Measurements from ENCODE around the gene SCGB3A1. TPM values are rescaled to one million over a fixed set of nuclear protein-coding genes. Genes with fewer than 3 reads are reported as not detected.

Gene SCGB3A1
- total RNA-seq, 1 donor from 2014 or later, result not detected

GRCh38 chr5:180606215-180606785, 15.0 kb upstream of the SCGB3A1 start:
- no peak for DNase-seq (ENCODE audit: extremely low read depth, low read depth, low spot score)

- DNase-seq (ENCODE audit: extremely low read depth, low read depth, low spot score), result peak; percentile 31
Measured at GRCh38 chr5:180605554-180606214, 14.4 kb upstream of the SCGB3A1 start.

GRCh38 chr5:180604271-180604670, 13.0 kb upstream of the SCGB3A1 start:
- no peak for DNase-seq (ENCODE audit: extremely low read depth, low read depth, low spot score)

GRCh38 chr5:180603076-180603594, 11.8 kb upstream of the SCGB3A1 start:
- DNase-seq (ENCODE audit: extremely low read depth, low read depth, low spot score), result no peak

GRCh38 chr5:180602481-180603075, 11.3 kb upstream of the SCGB3A1 start:
- DNase-seq (ENCODE audit: extremely low read depth, low read depth, low spot score), result no peak

- no peak for DNase-seq (ENCODE audit: extremely low read depth, low read depth, low spot score)
Measured at GRCh38 chr5:180601591-180602480, 10.5 kb upstream of the SCGB3A1 start.

GRCh38 chr5:180600554-180601041, 9.3 kb upstream of the SCGB3A1 start:
- no peak for DNase-seq (ENCODE audit: extremely low read depth, low read depth, low spot score)

GRCh38 chr5:180599981-180600553, 8.8 kb upstream of the SCGB3A1 start:
- no peak for DNase-seq (ENCODE audit: extremely low read depth, low read depth, low spot score)

GRCh38 chr5:180599590-180599914, 8.3 kb upstream of the SCGB3A1 start:
- no peak for DNase-seq (ENCODE audit: extremely low read depth, low read depth, low spot score)

GRCh38 chr5:180598797-180599589, 7.7 kb upstream of the SCGB3A1 start:
- no peak for DNase-seq (ENCODE audit: extremely low read depth, low read depth, low spot score)

- DNase-seq (ENCODE audit: extremely low read depth, low read depth, low spot score), result no peak
Measured at GRCh38 chr5:180598316-180598701, 7.0 kb upstream of the SCGB3A1 start.

GRCh38 chr5:180596668-180597231, 5.5 kb upstream of the SCGB3A1 start:
- DNase-seq (ENCODE audit: extremely low read depth, low read depth, low spot score), result no peak

GRCh38 chr5:180596115-180596667, 4.9 kb upstream of the SCGB3A1 start:
- no peak for DNase-seq (ENCODE audit: extremely low read depth, low read depth, low spot score)

GRCh38 chr5:180595381-180596114, 4.2 kb upstream of the SCGB3A1 start:
- no peak for DNase-seq (ENCODE audit: extremely low read depth, low read depth, low spot score)

GRCh38 chr5:180595046-180595379, 3.7 kb upstream of the SCGB3A1 start:
- no peak for DNase-seq (ENCODE audit: extremely low read depth, low read depth, low spot score)

- DNase-seq (ENCODE audit: extremely low read depth, low read depth, low spot score), result no peak
Measured at GRCh38 chr5:180594311-180595045, 3.2 kb upstream of the SCGB3A1 start.

- DNase-seq (ENCODE audit: extremely low read depth, low read depth, low spot score), result no peak
Measured at GRCh38 chr5:180593446-180594206, 2.3 kb upstream of the SCGB3A1 start.

Measured in glomerular endothelial cell (primary cell).